ACHN (cell line): ENCODE results near the gene ZNF396.

Source experiments
- DNase-seq: peaks from one replicate; pipeline ENCODE4 v3.0.0-alpha.2; 2015
- in situ Hi-C: cut with HindIII; loops from 2 replicates; pipeline ENCODE4 v1.10.0; 2017; ENCODE audit warnings: low sequenced_read_pairs, low pct_ligation_motif_present, low pct_unique_long_range_greater_than_20kb

ZNF396 gene

DNA sequence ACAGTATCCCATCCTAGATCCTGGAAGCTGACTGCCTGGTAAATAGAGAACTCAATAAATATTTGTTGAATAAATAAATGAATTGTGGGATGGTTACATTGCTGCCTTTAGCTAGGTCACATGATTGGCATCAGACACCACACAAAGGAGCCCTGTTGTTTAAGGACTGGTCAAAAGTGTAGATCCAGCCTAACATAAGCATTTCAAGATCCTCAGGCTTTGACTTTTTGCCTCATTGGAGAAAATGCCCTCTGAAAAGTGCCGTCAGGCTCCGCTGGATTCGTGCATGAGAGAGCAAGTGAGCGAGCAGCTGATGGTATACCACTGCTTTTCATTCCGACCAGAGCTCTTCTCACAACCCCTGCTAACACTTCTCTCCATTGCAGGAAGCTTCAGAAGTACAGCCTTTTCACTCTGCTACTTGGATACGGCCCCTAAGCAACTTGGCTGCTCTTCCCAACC is 31.6 kb downstream of the ZNF396 start:
- in situ Hi-C loops = no loop called here
- no peak for DNase-seq

DNA sequence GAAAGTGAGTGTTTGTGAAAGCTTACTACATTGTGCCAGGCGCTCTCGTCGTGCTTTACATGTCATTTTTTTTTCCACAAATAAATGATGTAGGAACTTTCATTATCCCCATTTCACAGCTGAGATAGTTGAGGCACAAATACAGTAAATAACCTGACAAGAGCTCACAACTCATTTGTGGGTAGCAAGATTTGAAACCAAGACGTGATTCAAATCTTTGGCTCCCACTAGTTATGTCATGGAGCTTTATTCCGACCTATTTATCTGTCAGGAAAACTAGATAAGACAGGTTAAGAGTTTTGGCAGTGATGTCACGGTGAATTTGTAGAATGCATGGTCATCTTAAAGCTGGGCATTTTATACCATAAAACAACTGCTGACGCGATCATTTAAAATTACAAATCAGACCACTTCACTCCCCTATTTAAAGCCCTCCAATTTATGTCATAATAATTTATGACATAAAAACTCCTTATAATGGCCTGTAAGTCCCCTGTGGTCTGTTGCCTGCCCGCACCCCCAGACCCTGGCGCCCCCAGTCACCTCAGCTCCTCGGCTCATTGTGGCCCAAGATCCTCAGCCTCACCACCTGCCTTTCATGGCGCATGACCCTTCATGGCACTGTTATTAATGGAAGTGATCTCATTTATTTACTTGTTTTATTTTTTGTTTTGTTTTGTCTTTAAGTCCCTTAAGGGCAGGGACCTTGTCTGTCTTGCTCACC is 32.2 kb downstream of the ZNF396 start:
- in situ Hi-C loops = no loop called here
- DNase-seq = no peak

DNA sequence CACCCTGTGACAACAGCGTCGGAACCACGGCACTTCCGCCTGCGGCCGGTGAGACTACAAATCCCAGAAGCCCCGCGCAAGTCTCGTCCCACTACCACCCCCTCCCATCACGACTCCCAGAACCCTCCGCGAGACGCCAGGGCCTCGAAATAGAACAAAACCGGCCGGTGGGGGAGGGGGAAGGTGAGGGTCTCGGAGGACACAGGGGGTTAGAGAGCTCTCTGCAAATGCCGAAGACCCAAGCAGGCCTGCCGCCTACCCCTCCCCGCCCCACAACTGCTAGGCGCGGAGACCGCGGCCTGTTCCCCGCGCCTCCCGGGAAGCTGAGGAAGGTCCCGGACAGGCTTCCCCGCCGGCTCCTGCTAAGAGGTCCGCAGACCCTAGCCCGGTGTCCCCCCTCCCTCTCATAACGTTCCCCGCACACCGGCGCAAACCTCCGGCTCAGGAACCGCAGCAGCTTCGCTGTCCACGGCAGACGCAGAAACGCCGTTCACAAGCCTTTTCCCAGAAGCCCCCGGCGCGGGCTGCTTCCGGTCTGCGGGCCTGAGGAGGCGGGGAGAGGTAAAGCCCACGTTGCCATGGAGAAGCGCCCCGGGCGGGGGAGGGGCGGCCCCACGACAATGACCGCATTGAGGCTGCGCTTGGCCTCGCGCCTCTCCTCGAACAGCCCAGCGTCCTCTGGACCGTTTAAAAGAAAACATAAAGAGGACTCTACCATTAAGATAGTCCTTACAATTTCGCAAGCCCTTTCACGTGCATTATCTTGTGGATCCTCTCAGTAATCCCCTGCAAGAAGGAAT is 33.0 kb downstream of the ZNF396 start, which contains the start of gene ZNF24:
Gene ZNF24 (minus strand): TSS at position 485 of the 800 bp plus-strand sequence. CDS start 3,770 bp downstream, outside the sequence.
- in situ Hi-C loops = no loop called here
- peak; percentile 91 for DNase-seq

DNA sequence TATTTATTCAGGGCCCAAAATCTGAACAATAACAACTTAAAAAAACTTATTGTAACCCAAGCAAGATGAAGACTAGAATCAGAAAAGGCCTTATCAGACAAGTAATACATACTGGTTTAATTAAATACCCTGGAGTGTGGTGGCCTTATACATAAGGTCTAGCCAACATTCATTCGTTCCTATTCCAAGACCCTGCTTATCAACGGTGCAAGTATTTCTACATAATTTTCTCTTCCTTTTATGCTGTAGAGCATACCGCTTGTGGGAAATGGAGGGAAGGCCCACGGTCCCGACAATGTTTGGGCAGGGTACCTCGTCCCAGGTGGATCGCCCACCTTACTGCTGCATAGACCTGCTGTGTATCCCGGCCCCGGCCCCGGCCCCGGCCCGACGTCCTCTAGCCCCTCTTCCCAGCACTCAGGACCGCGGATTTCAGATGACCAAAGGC is 33.6 kb downstream of the ZNF396 start:
- peak; percentile 1 for DNase-seq
- in situ Hi-C loops = no loop called here

DNA sequence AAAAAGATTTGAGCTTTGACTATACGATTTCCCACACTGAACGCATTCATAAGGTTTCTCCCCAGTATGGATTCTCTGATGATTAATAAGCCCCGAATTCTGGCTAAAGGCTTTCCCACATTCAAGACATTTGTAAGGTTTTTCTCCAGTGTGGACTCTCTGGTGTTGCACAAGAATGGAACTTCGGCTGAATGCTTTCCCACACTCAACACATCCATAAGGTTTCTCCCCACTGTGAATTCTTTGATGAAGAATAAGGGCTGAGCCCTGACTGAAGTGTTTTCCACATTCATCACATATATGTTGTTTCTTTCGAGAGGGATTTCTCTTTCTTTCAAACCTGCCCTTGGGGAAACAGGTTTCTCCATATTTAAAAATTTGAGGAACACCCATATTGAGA is 39.9 kb downstream of the ZNF396 start:
- DNase-seq = no peak
- in situ Hi-C loops = no loop called here

DNA sequence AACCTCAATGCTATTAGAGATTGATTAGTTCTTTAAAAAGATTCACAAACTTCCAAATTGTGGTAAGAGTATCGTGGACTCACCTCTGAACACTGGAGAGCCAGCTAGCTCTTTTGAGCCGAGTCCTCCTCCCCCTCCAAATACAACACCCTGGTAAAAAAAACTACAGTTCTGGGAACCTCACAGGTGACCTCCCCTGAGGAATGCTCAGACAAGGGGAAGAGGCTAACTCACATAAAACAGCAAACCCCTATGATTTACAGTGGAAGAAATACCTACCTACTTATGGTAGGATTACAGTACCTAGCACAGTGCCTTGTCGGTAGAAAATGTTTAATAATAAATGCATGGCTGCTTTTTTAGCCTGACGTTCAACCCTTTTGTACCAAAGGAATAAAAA is 41.3 kb downstream of the ZNF396 start:
- in situ Hi-C loops = no loop called here
- no peak for DNase-seq

DNA sequence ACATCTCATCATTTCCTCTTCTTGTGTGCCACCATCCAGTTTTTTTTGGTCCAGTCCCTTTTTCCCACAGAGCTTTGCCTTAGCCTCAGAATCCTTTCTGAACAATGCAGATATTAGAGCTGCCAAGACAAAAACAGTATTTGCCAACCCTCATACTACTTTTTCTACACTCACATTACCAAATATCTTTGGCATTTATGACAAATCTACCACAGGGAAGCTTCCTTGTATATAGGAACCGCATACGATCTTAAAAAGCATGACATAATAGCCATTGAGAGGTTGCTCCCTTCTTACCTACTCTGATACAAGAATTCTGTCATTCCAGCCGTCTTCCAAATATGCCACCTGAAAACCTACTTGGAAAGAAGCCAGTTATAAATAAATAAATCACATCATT is 42.3 kb downstream of the ZNF396 start:
- DNase-seq = no peak
- in situ Hi-C loops = no loop called here

DNA sequence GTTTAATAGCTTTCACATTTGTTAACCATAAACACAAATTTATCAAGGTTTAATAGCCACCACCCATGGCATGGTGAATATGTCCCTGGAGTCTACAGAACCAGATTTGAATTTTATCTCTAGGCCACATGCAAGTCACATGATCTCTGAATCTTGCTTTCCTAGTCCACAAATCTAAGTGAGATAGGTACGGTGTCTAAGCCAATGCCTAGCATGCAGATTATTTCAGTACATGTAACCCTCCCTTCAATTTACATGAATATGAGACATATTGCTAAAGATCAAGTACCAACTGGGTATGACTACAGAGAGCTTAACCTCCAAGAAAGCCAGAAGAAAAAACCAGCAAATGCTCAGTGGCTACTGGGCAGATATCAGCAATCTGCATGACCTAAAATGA is 42.9 kb downstream of the ZNF396 start:
- in situ Hi-C loops = no loop called here
- no peak for DNase-seq

DNA sequence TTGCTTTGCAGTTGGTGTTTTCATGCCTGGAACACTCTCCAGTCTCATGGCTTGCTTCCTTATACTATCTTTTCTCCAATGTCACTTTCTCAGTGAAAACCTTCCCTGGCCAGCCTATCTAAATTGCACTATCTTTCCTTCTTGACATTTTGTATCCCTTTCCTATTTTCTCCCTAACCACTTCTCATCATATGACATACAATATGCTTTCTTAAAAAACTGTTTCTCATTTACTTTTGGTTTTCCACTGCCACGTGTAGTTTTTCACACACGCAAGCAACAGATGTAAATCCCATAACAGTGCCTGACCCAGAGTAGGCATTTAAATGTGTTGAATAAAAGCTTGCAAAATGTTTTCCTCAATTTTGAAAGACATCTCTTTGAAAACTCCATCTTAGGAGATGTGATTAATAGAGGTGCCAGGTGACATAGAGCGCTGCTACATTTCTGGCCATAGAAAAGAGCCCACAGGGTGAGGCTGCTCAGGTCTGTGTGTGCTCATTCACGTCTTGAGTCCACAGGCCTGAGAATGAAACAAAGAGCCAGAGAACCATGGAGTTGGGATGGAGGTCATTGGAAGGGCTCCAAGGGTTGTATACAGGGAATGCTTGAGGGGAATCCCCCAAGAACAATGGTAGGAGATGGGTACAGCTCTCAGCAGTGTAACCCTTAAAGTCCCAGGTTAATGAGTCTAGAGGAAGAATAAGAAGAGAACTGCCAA is 45.6 kb downstream of the ZNF396 start:
- in situ Hi-C loops = no loop called here
- no peak for DNase-seq

DNA sequence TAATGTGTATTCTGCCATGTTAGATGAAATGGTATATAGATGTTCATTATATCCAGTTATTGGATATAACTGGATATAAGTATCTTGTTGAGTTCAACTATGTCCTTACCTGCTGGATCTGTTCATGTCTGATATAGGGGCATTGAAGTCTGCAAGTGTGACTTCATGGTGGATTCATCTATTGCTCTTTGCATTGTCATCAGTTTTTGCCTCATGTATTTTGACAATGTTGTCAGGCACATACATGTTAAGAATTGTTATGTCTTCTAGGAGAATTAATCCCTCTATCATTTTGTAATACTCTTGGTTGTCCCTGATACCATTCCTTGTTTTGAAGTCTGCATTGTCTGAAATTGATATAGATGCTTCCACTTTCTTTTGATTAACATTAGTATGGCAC is 48.3 kb downstream of the ZNF396 start:
- in situ Hi-C loops = no loop called here
- DNase-seq = no peak

DNA sequence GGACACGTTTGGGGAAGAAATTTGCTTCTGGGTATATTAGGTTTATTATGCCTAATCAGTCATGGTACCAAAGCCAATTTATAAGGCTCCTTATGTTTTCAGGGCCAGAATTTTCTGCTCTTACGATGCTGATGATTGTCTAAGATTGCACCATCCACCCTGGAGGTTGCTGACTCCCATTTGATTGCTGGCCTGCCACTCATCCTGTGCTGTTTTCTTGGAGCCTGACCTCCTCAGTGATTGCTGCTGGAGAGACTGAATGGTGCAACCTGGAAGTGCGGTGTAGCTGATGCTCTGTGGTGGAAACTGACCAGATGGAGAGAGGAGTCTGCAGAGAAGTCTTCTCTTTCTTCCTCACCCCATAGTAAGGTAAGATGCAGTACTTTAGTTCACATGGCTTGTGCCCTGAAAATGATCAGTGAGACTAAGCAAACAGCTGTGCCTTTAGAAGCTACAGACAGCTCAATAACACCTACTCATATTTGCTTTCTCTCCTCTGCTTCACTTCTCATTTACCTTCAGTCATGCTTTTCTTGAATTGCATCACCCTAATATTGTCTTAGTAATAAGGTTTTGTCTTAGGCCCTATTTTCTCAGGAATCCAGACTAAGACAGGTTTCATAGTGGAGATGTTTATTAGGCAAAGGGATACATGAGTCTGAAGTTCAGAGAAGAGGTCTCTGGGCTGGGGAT is 50.3 kb downstream of the ZNF396 start:
- in situ Hi-C loops = no loop called here

DNA sequence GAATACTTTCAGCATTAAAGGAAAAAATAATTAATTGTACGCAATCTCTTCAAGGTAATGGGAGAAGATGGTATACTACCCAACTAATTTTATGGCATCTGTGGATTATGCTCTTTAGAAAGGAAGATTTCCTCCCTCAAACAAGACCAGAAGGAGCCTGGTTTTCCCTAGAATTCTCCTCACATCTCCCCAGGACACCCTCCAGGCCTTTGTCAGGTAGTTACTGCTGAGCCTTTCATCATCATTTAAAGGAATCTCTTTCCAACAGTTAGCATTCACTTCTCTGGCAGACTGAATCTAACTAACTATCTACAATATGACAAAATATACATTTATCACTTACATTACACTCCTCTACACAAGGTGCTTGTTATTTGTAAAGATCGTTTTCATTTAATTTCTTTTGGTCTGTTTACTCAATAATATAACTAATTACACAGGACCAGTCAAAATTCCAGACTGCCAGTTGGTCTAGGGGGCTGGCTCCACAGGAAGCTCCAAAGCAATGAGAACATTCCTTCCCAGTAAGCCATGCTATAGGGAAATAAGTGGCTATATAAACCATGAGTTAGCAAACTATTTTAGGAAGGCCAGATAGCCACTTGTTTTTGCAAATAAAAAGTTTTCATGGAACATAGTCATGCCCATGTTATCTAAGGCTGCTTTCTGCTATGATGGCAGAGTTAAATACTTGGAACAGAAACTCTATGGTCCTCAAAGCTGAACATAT is 52.0 kb downstream of the ZNF396 start:
- DNase-seq = no peak
- in situ Hi-C loops = no loop called here

More for the DNA sequence above, 50.3 kb downstream of the ZNF396 start:
- DNase-seq = no peak

DNA sequence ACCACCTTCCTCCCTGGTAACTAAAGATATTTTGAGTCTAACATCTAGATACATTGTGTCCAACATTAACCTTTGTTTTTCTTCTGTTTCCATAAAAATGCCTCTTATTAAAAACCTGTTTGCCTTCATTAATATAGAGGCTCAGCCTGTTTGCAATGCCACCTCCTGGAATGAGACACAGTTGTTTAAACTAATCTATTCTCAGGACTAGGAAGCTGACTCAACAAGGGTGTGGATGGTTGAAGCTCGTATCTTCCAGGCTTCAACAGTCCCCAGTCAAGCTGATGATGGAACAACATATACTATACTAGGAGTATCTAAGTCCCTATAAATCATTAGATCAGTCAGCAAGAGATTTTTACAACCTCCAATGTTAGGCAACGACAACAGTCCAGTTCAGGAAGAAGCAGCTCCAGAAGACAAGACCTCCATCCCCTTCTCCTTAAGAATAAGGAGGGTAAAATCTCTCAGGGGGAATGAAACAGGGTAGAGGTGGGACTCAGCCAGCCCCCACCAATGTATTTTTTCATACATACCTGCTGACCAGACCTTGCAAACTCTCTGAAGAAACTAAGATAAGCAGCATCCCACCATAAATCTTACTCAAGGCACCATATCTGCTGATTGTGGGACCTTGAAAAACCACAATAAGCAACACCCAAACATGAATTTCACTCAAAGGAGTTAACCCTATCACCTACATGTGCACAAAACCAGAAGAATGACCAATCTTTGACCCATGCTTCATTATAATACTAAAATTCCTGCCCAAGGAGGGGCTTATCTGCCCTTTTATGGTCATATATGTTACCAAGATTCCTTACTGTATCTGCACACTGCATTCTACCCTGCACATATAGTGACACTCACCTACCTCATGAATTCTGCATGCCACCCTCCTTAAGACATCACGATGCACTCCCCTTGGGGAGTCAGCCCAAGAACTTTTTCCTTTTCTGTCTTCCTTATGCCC is 54.4 kb downstream of the ZNF396 start:
- in situ Hi-C loops = no loop called here
- DNase-seq = no peak
